Measurements from ENCODE around the gene STK11IP.

The STK11IP gene

DNA sequence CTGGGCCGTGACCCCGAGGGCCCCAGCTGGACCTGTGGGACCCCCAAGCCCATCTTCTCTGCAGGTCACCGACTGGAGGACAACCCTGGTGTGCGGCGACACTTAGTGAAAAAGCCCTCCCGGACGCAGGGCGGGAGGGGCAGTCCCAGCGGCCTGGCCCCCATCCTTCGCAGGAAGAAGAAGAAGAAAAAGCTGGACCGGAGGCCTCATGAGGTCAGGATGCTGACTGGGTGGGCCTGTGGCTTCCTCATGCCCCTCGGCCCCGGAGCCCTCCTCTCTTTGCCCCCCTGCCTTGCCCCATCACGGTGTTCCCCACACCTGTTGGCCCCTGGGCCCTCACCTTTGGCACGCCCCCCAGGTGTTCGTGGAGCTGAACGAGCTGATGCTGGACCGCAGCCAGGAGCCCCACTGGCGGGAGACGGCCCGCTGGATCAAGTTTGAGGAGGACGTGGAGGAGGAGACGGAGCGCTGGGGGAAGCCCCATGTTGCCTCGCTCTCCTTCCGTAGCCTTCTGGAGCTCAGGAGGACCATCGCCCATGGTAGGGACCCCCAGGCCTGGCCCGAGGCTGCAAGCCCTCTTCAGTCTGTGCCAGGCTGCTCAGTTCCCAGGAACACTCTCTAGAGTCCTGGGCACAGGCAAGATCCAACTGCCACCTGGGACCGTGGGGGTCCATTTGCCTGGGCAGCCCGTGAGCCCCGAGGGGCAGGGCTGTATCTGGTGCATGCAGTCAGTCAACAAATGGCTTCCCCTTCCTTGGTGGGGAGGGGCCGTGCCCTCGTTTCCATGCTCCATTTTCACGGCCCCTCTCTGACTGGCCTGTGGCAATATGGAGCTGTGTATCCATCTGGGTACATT, 34.5 kb downstream of the STK11IP start:
- DNase-seq (ENCODE audit: low read depth in 1 of 2, low spot score in 1 of 2) = no peak

DNA sequence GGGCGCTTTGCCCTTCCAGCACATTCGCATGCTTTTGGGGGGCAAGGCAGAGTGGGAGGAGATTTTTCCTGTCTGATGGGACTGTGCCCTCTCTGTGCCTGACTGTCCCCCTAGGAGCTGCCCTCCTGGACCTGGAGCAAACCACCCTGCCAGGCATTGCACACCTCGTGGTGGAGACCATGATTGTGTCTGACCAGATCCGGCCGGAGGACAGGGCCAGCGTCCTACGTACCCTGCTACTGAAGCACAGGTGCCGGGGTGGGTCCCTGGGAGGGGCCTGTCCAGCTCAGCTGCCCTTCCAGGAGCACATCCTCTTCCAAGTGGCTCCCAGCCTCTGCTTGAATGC, 35.1 kb downstream of the STK11IP start:
- no peak for DNase-seq (ENCODE audit: low read depth in 1 of 2, low spot score in 1 of 2)

DNA sequence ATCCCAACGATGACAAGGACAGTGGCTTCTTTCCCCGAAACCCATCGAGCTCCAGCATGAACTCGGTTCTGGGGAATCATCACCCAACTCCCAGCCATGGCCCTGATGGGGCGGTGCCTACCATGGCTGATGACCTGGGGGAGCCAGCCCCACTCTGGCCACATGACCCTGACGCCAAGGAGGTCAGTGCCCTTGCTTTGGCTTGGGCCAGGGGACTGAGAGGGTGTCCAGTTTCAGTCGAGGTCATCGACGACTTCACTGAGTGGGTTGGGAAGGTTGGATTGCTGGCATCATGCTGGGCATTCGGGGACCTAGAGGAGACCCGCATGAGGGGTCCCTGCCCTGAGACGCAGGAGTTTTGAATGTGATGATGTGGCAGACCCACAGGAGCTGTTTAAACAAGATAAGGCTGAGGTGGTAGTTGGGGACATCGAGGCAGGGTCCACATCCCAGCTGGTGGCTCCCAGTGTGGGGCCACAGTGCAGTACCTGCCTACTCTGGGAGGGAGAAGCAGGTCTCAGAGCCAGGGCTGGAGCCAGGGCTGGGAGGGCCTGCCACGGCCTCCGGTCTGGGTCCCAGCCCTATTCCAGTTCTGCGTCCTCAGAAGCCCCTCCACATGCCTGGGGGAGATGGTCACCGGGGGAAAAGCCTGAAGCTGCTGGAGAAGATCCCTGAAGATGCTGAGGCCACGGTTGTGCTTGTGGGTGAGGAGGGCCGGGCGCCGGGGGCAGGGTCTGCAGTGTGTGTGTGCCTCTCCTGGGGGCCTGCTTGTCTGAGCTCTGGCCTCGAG, 35.8 kb downstream of the STK11IP start:
- DNase-seq (ENCODE audit: low read depth in 1 of 2, low spot score in 1 of 2) = no peak

DNA sequence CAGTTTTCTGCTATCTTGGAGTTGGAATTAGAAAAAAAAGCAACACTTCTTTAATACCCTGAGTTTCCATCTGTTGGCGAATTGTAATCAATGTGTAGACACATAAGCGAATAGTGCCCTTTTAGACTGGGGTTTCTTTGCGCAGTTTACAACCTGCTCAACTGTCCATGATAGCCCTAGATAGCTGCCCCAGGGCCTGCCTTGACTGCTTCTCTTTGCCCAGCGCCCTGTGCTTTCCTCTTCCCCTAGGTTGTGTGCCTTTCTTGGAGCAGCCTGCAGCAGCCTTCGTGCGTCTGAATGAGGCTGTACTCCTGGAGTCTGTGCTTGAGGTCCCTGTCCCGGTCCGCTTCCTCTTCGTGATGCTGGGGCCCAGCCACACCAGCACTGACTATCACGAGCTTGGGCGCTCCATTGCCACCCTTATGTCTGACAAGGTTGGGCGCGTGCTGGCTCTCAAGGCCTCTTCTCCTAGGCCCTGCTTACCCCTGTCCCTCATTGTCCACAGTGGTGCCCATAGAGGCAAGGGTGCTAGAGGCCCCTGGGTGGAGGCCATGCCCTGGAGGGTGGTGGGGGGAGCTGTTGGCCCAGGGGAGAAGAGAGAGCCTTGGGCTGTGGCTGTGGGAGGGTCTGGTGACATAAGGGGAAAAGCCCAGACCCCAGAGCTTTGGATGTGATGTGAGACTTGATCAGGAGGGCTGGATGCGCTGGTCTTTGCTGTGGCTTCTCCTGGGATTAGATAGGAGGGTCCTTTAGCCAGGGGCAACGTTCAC, 36.7 kb downstream of the STK11IP start:
- no peak for DNase-seq (ENCODE audit: low read depth in 1 of 2, low spot score in 1 of 2)

DNA sequence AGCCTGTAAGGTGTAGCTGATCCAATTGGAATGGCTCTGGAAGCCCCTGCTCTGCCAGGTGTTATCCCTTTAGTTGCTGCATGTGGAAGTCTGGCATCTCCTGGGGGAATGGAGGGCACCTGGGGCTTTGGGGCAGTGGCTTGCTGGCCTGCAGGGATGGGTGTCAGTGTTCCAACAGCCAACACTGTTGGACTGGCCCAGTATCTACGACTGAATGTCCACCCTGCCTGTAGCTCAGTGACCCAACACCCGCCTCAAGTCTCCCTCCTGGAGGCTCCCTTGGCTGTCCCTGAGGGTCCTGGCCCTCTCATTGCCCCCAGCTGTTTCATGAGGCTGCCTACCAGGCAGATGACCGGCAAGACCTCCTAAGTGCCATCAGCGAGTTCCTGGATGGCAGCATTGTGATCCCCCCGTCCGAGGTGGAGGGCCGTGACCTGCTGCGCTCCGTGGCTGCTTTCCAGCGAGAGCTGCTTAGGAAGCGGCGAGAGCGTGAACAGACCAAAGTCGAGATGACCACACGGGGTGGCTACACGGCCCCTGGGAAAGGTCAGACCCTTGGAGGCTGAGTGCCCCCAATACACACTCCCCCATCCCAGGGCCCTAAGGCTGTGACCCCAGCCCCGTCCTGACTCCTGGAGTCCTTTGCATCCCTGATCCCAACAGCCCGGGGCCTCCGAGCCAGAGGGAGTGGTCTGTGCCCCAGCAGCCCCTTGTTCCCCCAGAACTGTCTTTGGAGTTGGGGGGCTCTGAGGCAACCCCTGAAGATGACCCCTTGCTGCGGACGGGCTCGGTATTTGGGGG, 37.5 kb downstream of the STK11IP start:
- DNase-seq (ENCODE audit: low read depth in 1 of 2, low spot score in 1 of 2) = no peak

DNA sequence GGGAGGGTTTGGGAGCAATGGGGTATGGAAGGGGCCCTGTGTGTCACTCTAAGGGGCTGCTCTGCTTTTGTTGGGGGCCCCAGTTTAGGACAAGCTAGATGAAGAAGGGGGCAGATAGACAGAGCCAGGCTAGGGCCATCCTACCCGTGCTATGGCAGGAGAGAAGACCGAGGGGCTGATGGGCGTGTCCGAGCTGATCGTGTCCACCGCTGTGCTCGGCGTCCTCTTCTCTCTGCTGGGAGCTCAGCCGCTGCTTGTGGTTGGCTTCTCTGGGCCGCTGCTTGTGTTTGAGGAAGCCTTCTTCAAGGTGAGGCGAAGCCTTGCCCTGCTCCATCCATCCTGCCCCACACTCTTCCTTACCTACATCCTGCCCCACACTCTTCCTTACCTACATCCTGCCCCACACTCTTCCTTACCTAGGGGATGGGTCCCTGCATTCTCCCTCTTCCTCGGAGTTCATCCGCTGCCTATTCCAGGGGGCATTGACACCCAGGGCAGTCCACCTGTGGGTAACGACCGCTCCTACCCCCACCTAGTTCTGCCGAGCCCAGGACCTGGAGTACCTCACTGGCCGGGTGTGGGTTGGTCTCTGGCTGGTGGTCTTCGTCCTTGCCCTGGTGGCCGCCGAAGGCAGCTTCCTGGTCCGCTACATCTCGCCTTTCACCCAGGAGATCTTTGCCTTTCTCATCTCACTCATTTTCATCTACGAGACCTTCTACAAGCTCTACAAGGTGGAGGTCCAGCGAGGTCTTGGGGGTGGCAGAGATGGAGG, 38.7 kb downstream of the STK11IP start:
- no peak for DNase-seq (ENCODE audit: low read depth in 1 of 2, low spot score in 1 of 2)

DNA sequence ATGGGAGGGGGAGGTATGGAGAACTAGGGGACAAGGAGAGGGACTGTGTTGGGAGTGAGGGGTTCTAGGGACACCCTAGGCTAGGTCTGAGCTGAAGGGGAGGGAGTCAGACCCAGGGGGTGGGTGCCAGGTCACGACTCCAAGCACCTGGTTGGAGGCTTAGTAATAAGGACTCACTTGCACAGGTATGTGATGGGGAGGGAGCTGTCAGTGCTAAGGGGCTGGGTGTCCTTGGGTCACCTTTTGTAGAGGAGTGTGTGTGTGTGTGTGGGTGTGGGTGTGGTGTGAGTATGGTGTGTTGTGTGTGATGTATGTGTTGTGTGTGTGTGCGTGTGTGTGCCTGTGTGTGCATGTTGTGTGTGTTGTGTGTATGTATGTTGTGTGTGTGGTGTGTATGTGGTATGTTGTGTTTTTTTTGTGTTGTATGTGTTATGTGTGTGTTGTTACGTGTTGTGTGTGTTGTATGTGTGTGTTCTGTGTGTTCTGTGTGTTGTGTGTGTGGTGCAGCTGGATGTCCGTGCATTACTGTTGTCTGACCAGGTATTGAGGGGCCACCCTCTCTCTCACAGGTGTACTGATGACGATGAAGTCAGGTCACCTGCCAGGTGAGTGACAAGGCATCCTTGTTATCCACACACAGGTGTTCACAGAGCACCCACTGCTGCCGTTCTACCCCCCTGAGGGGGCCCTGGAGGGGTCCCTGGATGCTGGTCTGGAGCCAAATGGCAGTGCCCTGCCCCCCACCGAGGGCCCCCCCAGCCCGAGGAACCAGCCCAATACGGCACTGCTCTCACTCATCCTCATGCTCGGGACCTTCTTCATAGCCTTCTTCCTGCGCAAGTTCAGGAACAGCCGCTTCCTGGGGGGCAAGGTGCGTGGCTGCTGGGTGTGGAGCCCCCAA, 39.5 kb downstream of the STK11IP start:
- no peak for DNase-seq (ENCODE audit: low read depth in 1 of 2, low spot score in 1 of 2)

DNA sequence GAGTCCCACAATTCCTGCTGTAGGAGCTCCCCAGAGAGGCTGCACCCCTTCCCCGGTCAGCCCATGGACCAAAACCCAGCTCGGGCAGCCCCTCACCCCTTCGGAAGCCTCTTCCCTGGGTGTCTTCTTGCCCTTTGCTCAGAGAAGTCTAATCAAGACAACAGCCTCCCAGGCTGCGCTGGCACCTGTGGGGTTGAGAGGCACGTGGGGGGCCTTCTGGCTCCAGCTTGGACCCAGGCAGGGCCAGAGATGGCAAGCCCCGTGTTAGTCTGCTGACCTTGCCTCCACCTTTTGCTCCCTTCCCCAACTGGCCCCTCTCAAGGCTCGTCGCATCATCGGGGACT, 40.2 kb downstream of the STK11IP start:
- no peak for DNase-seq (ENCODE audit: low read depth in 1 of 2, low spot score in 1 of 2)

DNA sequence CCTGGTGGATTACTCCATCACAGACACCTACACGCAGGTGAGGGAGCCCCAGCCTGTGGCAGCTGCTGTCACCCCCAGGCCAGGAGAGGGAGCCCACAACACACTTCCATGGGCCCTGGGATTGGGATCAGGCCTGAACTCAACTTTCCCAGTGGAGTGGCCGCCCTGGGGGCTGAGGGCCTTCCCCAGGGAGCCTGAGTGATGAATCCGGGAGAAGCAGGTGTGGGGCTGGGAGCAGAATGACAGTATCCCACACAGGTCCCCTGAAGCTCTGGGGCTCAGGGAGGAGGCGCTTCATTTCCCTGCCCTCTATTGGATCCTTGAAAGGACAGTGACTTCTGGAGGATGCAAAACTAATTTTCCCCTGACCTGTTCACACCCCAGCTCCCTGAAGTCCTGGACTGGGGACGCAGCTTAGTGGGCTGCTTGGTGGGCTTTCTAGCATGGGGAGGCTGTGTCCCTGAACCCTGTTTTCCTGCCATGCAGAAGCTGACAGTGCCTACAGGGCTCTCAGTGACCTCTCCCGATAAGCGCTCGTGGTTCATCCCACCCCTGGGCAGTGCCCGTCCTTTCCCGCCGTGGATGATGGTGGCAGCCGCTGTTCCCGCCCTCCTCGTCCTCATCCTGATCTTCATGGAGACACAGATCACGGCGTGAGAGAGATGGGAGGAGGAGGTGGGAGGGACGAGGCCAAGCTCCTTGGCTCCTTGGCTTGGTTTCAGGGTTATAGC, 40.7 kb downstream of the STK11IP start:
- DNase-seq (ENCODE audit: low read depth in 1 of 2, low spot score in 1 of 2) = no peak

DNA sequence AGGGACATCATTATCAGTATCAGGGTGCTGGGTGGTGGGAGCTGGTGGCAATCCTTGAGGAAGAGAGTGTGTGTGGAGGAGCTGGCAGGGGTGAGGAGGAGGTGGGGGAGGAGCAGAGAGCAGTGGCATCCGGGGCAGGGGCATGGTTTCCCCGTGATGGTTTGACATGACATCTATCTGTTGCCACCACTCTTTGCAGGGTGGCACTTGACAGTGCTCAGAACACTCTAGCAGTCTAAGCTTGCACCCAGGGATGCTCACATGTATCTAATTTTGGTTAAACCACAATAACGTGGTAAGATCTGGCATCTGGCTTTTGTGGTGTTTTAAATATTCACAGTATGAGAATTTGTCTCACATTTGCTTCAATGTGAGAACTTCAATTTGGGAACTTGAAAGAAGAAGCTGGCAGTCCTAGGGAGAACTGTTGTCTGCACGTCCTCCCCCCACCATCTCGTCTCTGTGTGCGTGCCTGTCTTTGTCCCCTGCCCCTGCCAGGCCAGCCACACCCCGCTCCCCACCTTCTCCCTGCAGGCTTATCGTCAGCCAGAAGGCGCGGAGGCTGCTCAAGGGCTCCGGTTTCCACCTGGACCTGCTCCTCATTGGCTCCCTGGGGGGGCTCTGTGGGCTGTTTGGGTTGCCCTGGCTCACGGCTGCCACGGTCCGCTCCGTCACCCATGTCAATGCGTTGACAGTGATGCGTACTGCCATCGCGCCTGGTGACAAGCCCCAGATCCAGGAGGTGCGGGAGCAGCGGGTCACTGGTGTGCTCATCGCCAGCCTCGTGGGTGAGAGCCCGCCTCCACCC, 41.5 kb downstream of the STK11IP start:
- no peak for DNase-seq (ENCODE audit: low read depth in 1 of 2, low spot score in 1 of 2)

DNA sequence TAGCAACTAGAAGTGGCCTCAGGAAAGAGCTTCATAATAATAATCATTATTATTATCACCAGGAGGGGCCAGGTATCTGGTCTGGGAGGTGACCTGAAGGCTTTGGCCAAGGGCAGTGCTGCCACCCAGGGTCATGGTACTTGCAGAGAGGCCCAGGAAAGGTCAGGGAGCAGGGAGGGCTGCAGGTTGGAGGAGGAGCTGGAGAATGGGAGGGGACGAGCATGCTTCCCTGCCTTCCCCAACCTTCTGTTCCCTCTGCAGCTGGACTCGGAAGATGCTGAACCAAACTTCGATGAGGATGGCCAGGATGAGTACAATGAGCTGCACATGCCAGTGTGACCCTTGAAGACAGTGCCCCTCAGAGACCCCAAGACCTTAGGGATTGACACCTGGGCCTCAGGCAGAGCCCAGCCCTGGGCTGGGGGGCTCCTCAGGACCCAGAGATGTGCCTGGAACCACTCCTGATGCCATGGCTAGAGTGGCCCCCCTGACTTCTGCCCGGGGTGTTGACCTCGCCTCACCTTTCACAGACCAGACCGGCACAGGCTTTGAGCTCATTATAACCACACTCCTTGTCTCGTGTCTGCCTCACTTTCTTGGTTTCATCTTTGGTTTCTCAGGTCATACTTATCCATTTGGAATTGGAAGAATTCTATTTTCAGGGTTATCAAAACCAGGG, 43.9 kb downstream of the STK11IP start:
- DNase-seq (ENCODE audit: low read depth in 1 of 2, low spot score in 1 of 2) = no peak

DNA sequence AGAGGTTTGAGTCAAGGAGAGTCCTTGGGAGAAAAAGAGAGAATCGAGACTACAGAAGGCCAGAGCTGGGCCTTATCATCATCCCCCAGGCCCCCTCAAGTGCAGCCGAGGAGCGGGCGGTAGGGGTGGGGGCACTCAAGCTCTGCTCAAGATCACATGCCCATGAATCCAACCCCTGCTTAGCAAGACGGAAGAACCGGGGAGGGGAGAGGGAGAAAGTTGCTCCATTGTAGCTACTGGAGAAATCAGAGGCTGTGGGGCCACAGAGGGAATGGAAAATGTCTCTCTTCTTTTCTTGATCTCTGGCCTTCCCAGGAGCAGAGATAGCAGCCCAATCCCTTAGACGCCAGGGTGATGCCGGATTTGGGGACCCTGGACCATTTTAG, 44.4 kb downstream of the STK11IP start:
- no peak for DNase-seq (ENCODE audit: low read depth in 1 of 2, low spot score in 1 of 2)

DNA sequence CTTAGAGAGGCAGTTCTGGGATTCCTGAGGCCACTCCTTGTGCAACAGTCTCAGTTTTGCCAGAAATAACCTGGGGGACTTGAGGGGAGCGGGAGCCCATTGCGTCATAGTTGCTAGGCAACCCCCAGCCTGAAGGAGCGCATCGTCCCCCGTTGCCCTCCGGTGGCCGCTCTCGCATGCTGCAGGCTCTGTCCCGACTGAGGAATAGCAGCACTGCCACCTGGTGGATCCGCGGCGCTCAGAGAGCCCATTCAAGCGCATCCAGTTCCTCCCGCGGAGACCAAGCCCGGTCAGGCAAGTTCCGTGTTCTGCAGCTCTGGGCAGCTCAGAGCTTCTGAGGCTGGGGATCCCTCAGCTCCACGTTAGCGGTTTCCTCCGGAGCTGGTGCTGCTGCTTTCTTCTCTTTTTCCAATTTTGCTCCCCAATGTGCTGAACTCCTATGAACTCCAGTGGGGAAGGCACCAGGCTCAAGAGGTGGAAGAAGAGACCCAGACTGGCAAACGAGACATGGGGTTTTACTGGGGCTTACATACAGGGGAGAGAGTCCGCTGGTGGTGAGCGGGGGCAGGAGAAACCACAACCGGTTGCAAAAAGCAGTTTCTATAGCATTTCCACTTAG, 44.9 kb downstream of the STK11IP start:
- peak; percentile 74 to 82 for DNase-seq (ENCODE audit: low read depth in 1 of 2, low spot score in 1 of 2)

DNA sequence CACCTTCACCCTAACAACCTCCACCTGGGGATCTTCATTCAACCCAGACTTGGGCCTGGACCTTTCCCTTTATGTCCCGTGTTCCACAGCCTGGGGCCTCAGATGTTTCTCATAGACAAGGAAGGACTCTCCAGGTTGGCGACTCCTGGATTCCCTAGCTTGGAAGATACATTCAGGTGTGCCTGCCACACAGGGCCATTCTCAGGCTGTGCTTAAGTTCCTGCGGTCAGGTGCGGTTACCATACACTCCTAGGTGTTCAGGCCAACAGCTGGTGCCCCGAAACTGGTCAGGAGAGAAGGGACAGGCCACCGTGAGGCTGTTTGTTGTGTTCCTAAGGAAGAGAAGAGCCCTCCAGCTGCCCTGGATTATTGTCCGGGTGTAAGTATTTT, 45.4 kb downstream of the STK11IP start:
- DNase-seq (ENCODE audit: low read depth in 1 of 2, low spot score in 1 of 2) = no peak

DNA sequence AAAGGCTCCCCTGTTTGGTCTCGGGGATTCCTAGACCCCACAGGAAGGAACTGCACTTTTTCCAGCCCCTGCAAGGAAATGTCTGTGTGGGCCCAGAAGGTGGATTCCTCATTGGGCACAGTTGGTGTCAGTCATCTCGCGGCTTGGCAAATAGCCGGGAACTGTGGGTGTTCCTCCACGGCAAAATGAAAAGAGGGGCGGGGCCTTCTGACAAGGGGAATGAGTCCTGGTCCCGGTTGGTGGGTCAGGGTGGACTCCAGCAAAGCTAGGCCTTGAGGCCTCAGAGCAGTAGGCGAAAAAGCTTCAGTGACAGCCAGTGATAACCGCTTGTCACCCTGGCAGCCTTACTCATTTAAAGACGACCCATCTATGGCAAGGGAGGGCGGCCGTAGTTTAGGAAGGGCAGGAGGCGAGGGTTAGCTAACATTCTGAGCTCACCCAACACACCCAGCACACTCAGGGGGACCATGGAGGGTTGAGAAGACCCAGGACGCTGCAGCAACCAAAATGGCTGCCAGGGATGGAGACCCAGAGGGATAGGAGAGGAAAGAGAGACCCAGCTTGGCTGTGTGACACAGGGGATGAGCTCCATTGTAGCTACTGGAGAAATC, 46.2 kb downstream of the STK11IP start:
- no peak for DNase-seq (ENCODE audit: low read depth in 1 of 2, low spot score in 1 of 2)

DNA sequence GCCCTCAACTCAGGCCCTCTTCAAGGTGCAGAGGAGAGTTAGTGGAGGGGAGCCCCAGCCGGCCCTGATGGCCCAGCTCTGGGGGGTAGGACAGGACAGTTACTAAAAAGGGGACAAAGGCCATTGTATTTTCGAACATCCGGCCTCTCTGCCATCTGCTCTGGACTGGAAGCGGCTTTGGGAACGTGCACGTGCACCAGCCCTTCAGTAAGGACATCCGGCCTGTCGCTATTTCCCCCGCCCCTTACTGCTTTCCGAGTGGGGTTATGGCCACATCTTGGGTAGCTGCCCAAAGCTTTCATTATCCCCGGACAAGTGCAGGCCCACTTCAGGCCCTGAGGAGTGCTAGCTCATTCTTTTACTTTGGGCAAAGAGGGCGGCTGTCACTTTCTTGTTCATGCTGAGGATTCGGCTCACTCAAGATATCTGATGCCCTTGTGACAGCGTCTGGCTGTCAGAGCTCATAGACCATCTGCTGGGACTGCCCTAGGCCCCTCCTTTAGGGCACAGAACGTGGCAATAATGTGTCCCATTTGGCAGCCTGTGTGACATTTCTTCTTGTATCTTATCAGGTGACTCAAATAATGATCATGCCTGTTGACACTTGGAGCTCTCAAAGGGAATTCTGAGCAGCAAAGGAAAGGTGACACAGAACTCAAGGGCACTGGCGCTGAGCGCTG, 47.3 kb downstream of the STK11IP start:
- DNase-seq (ENCODE audit: low read depth in 1 of 2, low spot score in 1 of 2) = no peak
